ENCODE data around the gene SPATA19.

GRCh38 chr11:133815636-133816035 is 29.7 kb downstream of the SPATA19 start:
- TF ChIP-seq CTCF (IDR thresholded peaks at IDR 0.05 in 4 of 5, conservative IDR thresholded peaks at IDR 0.05 in 1 of 5) (no peak), POLR2A (IDR thresholded peaks at IDR 0.05) (no peak)
